HG02798 (cell line): ENCODE measurements around the gene FGD2.

ENCODE experiments used
- ATAC-seq: cut with Tn5 transposase; IDR thresholded peaks from one replicate; pipeline ENCODE4 v1.9.1; 2021; ENCODE audit warnings: mild to moderate bottlenecking; ENCODE audit not compliant: unreplicated experiment, poor library complexity

FGD2 gene

GRCh38 chr6:37077905-37078296 is 72.4 kb downstream of the FGD2 start:
- ATAC-seq = no peak
